ENCODE results near the gene AGGF1. TPM values are rescaled to one million over a fixed set of nuclear protein-coding genes. Genes with fewer than 3 reads are reported as not detected.
A peak's percentile ranks its signal among the peaks of the same experiment; 100 is the strongest.

AGGF1 gene
- total RNA-seq, 1 donor from 2014 or later = 15.7 TPM

GRCh38 chr5:77003246-77003645 is 27.0 kb upstream of the AGGF1 start:
- peaks cover 1% of the 10 kb centered on the region for H3K9me3 Mint-ChIP-seq (ENCODE audit: unreplicated experiment)
- peaks cover 3% of the 10 kb centered on the region for H3K36me3 Mint-ChIP-seq (ENCODE audit: unreplicated experiment)
- no peak for DNase-seq
- H3K4me3 Mint-ChIP-seq (ENCODE audit: unreplicated experiment) = no peak overlapping the region
- no peak overlapping the region for H3K27ac Mint-ChIP-seq (ENCODE audit: unreplicated experiment)
- H3K27me3 Mint-ChIP-seq (ENCODE audit: unreplicated experiment) = peaks cover 1% of the 10 kb centered on the region
- TF ChIP-seq CTCF (IDR thresholded peaks at IDR 0.05; ENCODE audit: partially characterized antibody, unreplicated experiment) = no peak
- H3K4me1 Mint-ChIP-seq (ENCODE audit: low read depth, unreplicated experiment) = no peaks in the 10 kb centered on the region

DNA sequence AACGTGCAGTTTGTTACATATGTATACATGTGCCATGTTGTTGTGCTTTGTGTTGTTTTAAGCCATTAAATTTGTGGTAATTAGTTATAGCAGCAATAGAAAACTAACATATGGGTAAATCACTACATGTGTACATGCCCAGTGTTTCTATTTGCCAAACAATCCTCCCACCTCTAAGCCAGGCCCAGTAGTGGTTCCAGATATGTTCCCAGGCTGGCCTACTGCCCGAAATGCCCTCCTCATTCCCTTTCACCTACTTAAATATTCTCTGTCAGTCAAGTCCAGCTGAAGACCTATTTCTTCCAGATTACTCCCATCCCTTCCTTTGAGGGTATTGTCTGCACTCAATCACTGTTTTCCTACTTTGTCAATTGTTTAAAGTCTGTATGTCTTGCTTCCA is 24.1 kb upstream of the AGGF1 start:
- no peak for DNase-seq
- Mint-ChIP-seq H3K9me3 (ENCODE audit: unreplicated experiment) (peaks cover 8% of the 10 kb centered on the region), H3K36me3 (ENCODE audit: unreplicated experiment) (peaks cover 7% of the 10 kb centered on the region), H3K27ac (ENCODE audit: unreplicated experiment) (no peak overlapping the region), H3K4me1 (ENCODE audit: low read depth, unreplicated experiment) (peaks cover 2% of the 10 kb centered on the region), H3K4me3 (ENCODE audit: unreplicated experiment) (no peak overlapping the region), H3K27me3 (ENCODE audit: unreplicated experiment) (peaks cover 8% of the 10 kb centered on the region)
- TF ChIP-seq CTCF (IDR thresholded peaks at IDR 0.05; ENCODE audit: partially characterized antibody, unreplicated experiment) = no peak

- peaks cover 7% of the 10 kb centered on the region for H3K36me3 Mint-ChIP-seq (ENCODE audit: unreplicated experiment)
- H3K4me1 Mint-ChIP-seq (ENCODE audit: low read depth, unreplicated experiment) = peaks cover 2% of the 10 kb centered on the region
- TF ChIP-seq CTCF (IDR thresholded peaks at IDR 0.05; ENCODE audit: partially characterized antibody, unreplicated experiment) = no peak
- H3K27me3 Mint-ChIP-seq (ENCODE audit: unreplicated experiment) = peaks cover 8% of the 10 kb centered on the region
- DNase-seq = no peak
- peaks cover 9% of the 10 kb centered on the region for H3K9me3 Mint-ChIP-seq (ENCODE audit: unreplicated experiment)
- H3K4me3 Mint-ChIP-seq (ENCODE audit: unreplicated experiment) = peak overlapping the region; percentile 39
- H3K27ac Mint-ChIP-seq (ENCODE audit: unreplicated experiment) = peak overlapping the region; percentile 88
Observed at GRCh38 chr5:77008413-77008812, 21.8 kb upstream of the AGGF1 start.

DNA sequence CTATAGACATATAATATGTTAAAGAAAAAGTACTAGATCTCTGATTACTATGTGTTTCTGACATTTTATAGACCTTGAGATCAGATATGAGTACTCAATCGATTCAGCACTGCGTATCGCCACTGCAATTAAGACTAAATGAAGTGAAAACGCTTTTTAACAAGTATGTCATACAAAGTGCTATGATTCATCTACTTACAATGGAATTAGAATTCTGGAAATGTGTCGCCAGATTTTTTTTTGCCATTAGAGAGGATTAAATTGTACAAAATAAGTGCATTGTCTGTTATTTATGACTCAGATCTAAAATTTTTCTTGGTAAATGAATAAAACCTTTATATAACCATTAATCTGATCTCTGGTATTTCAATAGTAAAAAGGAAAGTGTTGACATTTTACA is 20.0 kb upstream of the AGGF1 start:
- Mint-ChIP-seq H3K9me3 (ENCODE audit: unreplicated experiment) (peaks cover 9% of the 10 kb centered on the region), H3K36me3 (ENCODE audit: unreplicated experiment) (peaks cover 7% of the 10 kb centered on the region), H3K4me3 (ENCODE audit: unreplicated experiment) (no peak overlapping the region), H3K27ac (ENCODE audit: unreplicated experiment) (no peak overlapping the region), H3K4me1 (ENCODE audit: low read depth, unreplicated experiment) (peaks cover 2% of the 10 kb centered on the region), H3K27me3 (ENCODE audit: unreplicated experiment) (peaks cover 10% of the 10 kb centered on the region)
- no peak for TF ChIP-seq CTCF (IDR thresholded peaks at IDR 0.05; ENCODE audit: partially characterized antibody, unreplicated experiment)
- no peak for DNase-seq

DNA sequence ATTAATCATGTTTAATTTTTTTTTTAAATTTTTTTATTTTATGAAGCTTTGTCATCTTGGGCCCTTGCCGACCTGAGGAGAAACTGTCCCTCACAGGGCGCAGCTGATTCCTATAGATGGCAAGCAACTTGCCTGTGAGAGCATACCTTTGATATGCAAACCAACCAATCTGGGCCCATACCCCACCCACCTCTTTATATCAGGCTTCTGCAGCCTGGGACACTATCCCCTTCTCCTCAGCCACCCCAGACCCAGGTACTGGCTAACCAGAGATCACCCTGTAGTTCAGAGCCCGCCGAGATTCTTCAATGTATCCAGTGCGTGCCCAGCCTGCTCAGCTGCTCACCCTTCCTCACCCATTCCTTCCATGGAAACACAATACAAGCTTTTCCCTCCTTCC is 18.7 kb upstream of the AGGF1 start:
- no peak overlapping the region for H3K27ac Mint-ChIP-seq (ENCODE audit: unreplicated experiment)
- peaks cover 2% of the 10 kb centered on the region for H3K4me1 Mint-ChIP-seq (ENCODE audit: low read depth, unreplicated experiment)
- H3K4me3 Mint-ChIP-seq (ENCODE audit: unreplicated experiment) = no peak overlapping the region
- peaks cover 11% of the 10 kb centered on the region for H3K27me3 Mint-ChIP-seq (ENCODE audit: unreplicated experiment)
- H3K9me3 Mint-ChIP-seq (ENCODE audit: unreplicated experiment) = peaks cover 9% of the 10 kb centered on the region
- H3K36me3 Mint-ChIP-seq (ENCODE audit: unreplicated experiment) = peaks cover 7% of the 10 kb centered on the region
- TF ChIP-seq CTCF (IDR thresholded peaks at IDR 0.05; ENCODE audit: partially characterized antibody, unreplicated experiment) = no peak
- DNase-seq = no peak

Data from glutamatergic neuron (in vitro differentiated cells).